Upper lobe of left lung (tissue), 4 donors: ENCODE results near the gene CNTNAP4.

ENCODE experiments used
- CTCF ChIP-seq, 6 experiments: fragments of 450-650 bp in 4 of 6; fragments of 200-600 bp in 2 of 6; sonication (generic) in 2 of 6; IDR thresholded peaks; one replicate each; pipeline ENCODE4 v1.5.1; 2016 to 2019; ENCODE audit warnings: antibody characterized with exemption in 6 of 6
- POLR2A ChIP-seq, 4 donors: fragments of 450-650 bp; IDR thresholded peaks; one replicate each; pipeline ENCODE4 v1.5.1; 2016 to 2017; ENCODE audit warnings: antibody characterized with exemption in 4 of 4, mild to moderate bottlenecking in 2 of 4

DNA sequence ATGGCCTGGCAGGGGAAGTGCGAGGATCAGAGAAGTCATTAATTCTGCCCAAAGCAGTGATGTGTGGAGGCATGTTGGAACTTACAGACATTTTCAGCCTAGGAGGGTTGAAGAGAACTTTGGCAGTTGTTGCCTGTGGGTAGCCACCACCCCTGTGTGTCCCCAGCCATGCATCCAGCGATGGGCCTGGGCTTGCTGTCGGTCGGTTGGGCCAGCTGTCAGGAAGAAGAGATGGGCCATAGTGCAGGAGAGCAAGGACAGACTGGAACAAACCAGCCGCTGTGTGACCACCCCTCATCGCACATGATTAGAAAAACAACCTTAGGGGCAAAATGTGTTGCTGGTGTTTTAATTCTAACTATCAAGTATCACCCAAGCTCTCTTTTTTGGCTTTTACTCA lies 173.7 kb downstream of the CNTNAP4 start:
- TF ChIP-seq POLR2A (IDR thresholded peaks at IDR 0.05) (no peak), CTCF (IDR thresholded peaks at IDR 0.05) (no peak)
